Activated B cell treated with CpG ODN at 0.5 μM for 24 hours (primary cell): ENCODE measurements around the gene DDX52. TPM values are rescaled to one million over a fixed set of nuclear protein-coding genes. Genes with fewer than 3 reads are reported as not detected.
"Not testable (repeated sequence)": the region's sequence is repeated elsewhere in the genome, so short reads cannot be mapped to it uniquely, and the experiment has no call there.

Experiments used
- ATAC-seq: fragments of 200-7000 bp; cut with Tn5 transposase; one replicate; pipeline ENCODE4 v1.10.0; 2021; ENCODE audit warnings: low read depth, mild to moderate bottlenecking, moderate library complexity
- CTCF ChIA-PET: fragments of 350-600 bp; sonication (Branson Sonifier 250); formaldehyde crosslinking; loops from one replicate; lab custom pipeline; 2021; ENCODE audit warnings: antibody characterized with exemption; lab: Charles Lee
- POLR2A ChIA-PET: fragments of 350-600 bp; sonication (Branson Sonifier 250); formaldehyde crosslinking; loops from one replicate; lab custom pipeline; 2021; ENCODE audit warnings: antibody characterized with exemption; lab: Charles Lee
- DNase-seq: peaks from one replicate; pipeline ENCODE4 v3.0.0; 2022
- H3K27ac Mint-ChIP-seq: one replicate; pipeline ENCODE4 v1.8.0; 2020; ENCODE audit warnings: mixed read lengths
- H3K27me3 Mint-ChIP-seq: one replicate; pipeline ENCODE4 v1.8.0; 2021; ENCODE audit warnings: mixed read lengths
- H3K36me3 Mint-ChIP-seq: one replicate; pipeline ENCODE4 v1.8.0; 2021; ENCODE audit warnings: low read depth, mixed read lengths
- H3K4me1 Mint-ChIP-seq: one replicate; pipeline ENCODE4 v1.8.0; 2021; ENCODE audit warnings: mixed read lengths
- H3K4me3 Mint-ChIP-seq: one replicate; pipeline ENCODE4 v1.8.0; 2020; ENCODE audit warnings: mild to moderate bottlenecking, mixed read lengths
- H3K9me3 Mint-ChIP-seq: one replicate; pipeline ENCODE4 v1.8.0; 2020; ENCODE audit warnings: mixed read lengths
- intact Hi-C: fragments of 100-400 bp; cut with micrococcal nuclease; formaldehyde crosslinking; loops from one replicate; pipeline ENCODE4 v1.15.1; 2024
- total RNA-seq: library from RNA; stranded (reverse); gene quantifications from 2 replicates; pipeline ENCODE4 v1.2.3, GENCODE V29; 2022
- TF ChIP-seq, protein P1 (sequence below): fragments of 200-600 bp; IDR thresholded peaks from one replicate; pipeline ENCODE4 v1.8.0; 2022; ENCODE audit warnings: antibody characterized with exemption, mild to moderate bottlenecking

DDX52 gene
- 35.6 and 39.9 TPM in 2 replicates for total RNA-seq

DNA sequence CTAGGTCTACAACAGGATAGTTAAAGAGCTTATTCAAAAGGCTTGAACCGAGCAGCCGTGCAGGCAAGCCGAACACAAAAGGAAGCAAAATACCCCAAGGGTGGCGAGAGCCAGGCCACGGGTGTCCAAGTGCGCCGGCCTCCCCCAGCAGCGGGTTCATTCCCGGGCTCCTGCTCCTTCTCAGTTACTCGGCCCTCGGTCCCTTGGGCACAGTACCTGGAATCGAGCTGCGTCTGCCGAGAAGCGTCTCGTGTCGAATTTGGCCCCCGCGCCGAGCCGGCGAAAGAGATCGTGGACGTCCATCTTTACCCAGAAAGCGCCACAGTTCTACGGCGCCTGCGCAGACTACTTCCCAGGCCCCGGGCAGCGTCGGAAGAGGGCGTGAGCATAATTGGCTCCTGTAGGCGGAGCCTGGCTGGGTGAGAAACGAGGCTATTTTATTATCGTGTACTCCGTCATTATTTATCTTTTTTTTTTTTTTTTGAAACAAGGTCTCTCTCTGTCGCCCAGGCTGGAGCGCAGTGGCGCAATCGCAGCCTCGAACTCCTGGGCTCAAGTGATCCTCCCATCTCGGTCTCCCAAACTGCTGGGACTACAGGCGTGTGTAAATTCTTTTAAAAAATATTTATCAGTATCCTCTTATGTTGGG, at the start of gene DDX52:
Gene DDX52 (minus strand): TSS at position 329 of the 649 bp plus-strand sequence. CDS start 26 bp downstream, at position 303.
- ChIA-PET POLR2A (interaction anchor here (0.6 to 2.3 kb wide), 2 partner anchors 34 to 102 kb away, joined by 4 to 12 read pairs; partner anchors contain the start of genes HNF1B and SYNRG), CTCF (interaction anchor here (0.6 to 1.8 kb wide), 3 partner anchors 34 to 149 kb away, joined by 3 to 6 read pairs (median 3); partner anchors contain the start of gene SYNRG)
- peaks cover 38% of the 10 kb centered on the region for H3K4me1 Mint-ChIP-seq
- H3K27ac Mint-ChIP-seq = peak within 1 kb of the TSS; percentile 90
- TF ChIP-seq, protein P1, sequence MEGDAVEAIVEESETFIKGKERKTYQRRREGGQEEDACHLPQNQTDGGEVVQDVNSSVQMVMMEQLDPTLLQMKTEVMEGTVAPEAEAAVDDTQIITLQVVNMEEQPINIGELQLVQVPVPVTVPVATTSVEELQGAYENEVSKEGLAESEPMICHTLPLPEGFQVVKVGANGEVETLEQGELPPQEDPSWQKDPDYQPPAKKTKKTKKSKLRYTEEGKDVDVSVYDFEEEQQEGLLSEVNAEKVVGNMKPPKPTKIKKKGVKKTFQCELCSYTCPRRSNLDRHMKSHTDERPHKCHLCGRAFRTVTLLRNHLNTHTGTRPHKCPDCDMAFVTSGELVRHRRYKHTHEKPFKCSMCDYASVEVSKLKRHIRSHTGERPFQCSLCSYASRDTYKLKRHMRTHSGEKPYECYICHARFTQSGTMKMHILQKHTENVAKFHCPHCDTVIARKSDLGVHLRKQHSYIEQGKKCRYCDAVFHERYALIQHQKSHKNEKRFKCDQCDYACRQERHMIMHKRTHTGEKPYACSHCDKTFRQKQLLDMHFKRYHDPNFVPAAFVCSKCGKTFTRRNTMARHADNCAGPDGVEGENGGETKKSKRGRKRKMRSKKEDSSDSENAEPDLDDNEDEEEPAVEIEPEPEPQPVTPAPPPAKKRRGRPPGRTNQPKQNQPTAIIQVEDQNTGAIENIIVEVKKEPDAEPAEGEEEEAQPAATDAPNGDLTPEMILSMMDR = no peak
- peaks cover 9% of the 10 kb centered on the region for H3K27me3 Mint-ChIP-seq
- peaks cover 28% of the 10 kb centered on the region for H3K36me3 Mint-ChIP-seq
- DNase-seq (peak; percentile 78), ATAC-seq (peak; percentile 99)
- no peaks in the 10 kb centered on the region for H3K9me3 Mint-ChIP-seq
- peak within 1 kb of the TSS; percentile 95 for H3K4me3 Mint-ChIP-seq
- intact Hi-C loops = loop anchor here (1.0 to 5.0 kb wide), 5 partner anchors 34 to 201 kb away; partner anchors contain the start of gene SYNRG

- ChIA-PET CTCF (no interaction called here), POLR2A (no interaction called here)
- H3K9me3 Mint-ChIP-seq = no peaks in the 10 kb centered on the region
- H3K36me3 Mint-ChIP-seq = peaks cover 3% of the 10 kb centered on the region
- intact Hi-C loops = no loop called here
- no peak overlapping the region for H3K27ac Mint-ChIP-seq
- no peaks in the 10 kb centered on the region for H3K4me1 Mint-ChIP-seq
- TF ChIP-seq, protein P1 = no peak
- ATAC-seq (no peak), DNase-seq (no peak)
- H3K27me3 Mint-ChIP-seq = no peaks in the 10 kb centered on the region
- H3K4me3 Mint-ChIP-seq = no peak overlapping the region
Measured at GRCh38 chr17:37691807-37692206, 48.6 kb upstream of the DDX52 start.

DNA sequence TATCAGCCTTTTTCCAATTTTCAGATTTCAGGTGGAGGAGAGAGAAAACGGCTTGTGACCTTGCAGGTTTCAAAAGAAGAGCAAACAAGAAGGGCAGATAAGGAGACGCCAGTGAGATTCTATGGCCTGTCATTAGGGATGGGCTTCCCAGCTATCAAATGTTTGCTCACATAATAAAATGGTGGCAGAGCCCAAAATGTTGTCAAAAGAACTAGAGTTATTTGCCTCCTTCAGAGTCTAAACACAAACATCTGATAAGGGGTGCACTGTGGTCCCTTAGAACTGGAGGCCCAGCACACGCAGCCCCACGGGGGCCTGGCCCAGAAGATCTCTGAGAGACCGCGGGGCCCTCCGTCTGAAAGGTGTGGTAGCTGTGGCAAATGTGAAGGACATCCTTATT, 46.1 kb upstream of the DDX52 start:
- intact Hi-C loops = no loop called here
- Mint-ChIP-seq H3K4me1 (no peaks in the 10 kb centered on the region), H3K36me3 (no peaks in the 10 kb centered on the region), H3K27ac (no peak overlapping the region), H3K9me3 (no peaks in the 10 kb centered on the region), H3K4me3 (no peak overlapping the region), H3K27me3 (no peaks in the 10 kb centered on the region)
- no peak for ATAC-seq
- CTCF ChIA-PET = no interaction called here
- TF ChIP-seq, protein P1 = no peak
- no peak for DNase-seq
- POLR2A ChIA-PET = no interaction called here

- TF ChIP-seq, protein P1 = no peak
- H3K36me3 Mint-ChIP-seq = no peaks in the 10 kb centered on the region
- H3K27me3 Mint-ChIP-seq = peaks cover 6% of the 10 kb centered on the region
- H3K9me3 Mint-ChIP-seq = peaks cover 3% of the 10 kb centered on the region
- ChIA-PET POLR2A (interaction anchor here (0.7 kb wide), 1 partner anchor 45 kb away, joined by 3 read pairs; no protein-coding TSS in a partner anchor), CTCF (no interaction called here)
- H3K4me3 Mint-ChIP-seq = no peak overlapping the region
- ATAC-seq (no peak), DNase-seq (no peak)
- intact Hi-C loops = no loop called here
- no peaks in the 10 kb centered on the region for H3K4me1 Mint-ChIP-seq
- no peak overlapping the region for H3K27ac Mint-ChIP-seq
Measured at GRCh38 chr17:37683454-37683984, 40.3 kb upstream of the DDX52 start.

DNA sequence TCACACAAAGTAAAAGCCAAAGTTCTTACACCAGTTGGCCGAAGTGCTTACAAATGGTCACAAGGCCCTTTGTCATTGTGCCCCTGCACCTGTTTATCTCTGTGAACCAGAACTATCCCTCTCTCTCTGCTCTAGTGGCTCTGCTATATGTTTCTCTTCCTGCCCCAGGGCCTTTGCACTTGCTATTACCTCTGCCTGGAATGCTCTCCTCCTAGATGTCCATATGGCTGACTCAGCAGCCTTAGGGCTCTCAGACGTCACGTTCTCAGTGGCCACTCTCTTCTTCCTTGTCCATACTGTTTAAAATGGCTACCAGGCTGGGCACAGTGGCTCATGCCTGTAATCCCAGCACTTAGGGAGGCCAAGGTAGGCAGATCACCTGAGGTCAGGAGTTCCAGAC, 38.8 kb upstream of the DDX52 start:
- Mint-ChIP-seq H3K36me3 (no peaks in the 10 kb centered on the region), H3K4me1 (no peaks in the 10 kb centered on the region), H3K9me3 (peaks cover 5% of the 10 kb centered on the region), H3K27me3 (peaks cover 14% of the 10 kb centered on the region), H3K4me3 (no peak overlapping the region), H3K27ac (no peak overlapping the region)
- intact Hi-C loops = no loop called here
- TF ChIP-seq, protein P1 = no peak
- ChIA-PET CTCF (no interaction called here), POLR2A (interaction anchor here (0.7 kb wide), 1 partner anchor 56 kb away, joined by 7 read pairs; no protein-coding TSS in a partner anchor)
- DNase-seq = no peak
- ATAC-seq = no peak

- H3K27ac Mint-ChIP-seq, H3K4me3 Mint-ChIP-seq, DNase-seq, H3K36me3 Mint-ChIP-seq, POLR2A ChIA-PET, ATAC-seq, intact Hi-C loops, CTCF ChIA-PET, H3K9me3 Mint-ChIP-seq, H3K4me1 Mint-ChIP-seq: not testable (repeated sequence)
- peaks cover 23% of the 10 kb centered on the region for H3K27me3 Mint-ChIP-seq
Measured at GRCh38 chr17:37679995-37680394, 36.7 kb upstream of the DDX52 start.
